HG02852 (cell line): ENCODE results near the gene MYO3A.
A peak's percentile ranks its signal among the peaks of the same experiment; 100 is the strongest.
"Not testable (repeated sequence)": the region's sequence is repeated elsewhere in the genome, so short reads cannot be mapped to it uniquely, and the experiment has no call there.

Experiments
- ATAC-seq: cut with Tn5 transposase; IDR thresholded peaks from one replicate; pipeline ENCODE4 v1.9.1; 2021; ENCODE audit warnings: mild to moderate bottlenecking, moderate library complexity; ENCODE audit not compliant: unreplicated experiment

MYO3A gene

DNA sequence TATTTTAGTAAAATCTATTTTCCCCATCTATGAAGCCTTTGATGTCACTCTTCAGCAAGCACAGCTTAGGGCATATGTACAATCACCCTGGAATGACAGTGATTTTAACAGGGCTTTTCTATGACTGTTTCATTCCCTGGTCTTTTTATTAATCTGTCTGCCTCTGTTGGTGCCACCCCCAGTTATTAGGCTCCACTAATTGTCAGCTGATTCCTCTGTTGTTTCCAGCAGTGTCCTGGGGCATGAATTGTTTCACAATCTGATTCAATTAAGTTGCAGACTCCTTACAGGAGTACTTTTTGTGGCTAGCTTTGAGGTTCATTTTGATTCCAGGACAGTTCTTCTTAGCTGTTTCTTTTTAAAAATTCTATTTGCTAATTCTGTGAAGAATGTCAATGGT lies 38.6 kb downstream of the MYO3A start:
- no peak for ATAC-seq

GRCh38 chr10:25974897-25975459 lies 40.9 kb downstream of the MYO3A start:
- ATAC-seq: no peak

DNA sequence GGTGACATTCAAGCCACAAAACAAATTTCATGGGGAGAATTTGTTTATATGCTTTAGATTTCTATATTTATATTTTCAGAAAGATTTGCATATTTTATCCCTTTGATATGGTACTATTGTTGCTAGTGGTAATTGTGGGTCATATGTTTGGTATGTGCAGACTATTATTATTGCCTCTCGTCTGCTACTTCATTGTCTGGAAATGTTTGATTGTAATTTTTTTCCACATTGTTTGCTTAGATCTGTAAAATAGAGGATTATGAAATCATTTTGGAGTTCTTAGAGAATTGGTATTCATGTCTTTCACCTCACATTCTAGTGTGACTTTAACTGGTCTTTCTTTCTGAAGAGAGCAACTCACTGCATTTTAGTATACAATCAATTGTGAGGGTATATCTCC lies 44.7 kb downstream of the MYO3A start:
- ATAC-seq: no peak

- ATAC-seq: no peak
These were observed 48.1 kb downstream of the MYO3A start for GRCh38 chr10:25982107-25982506.

- no peak for ATAC-seq
These were observed 54.6 kb downstream of the MYO3A start for GRCh38 chr10:25988583-25988982.

DNA sequence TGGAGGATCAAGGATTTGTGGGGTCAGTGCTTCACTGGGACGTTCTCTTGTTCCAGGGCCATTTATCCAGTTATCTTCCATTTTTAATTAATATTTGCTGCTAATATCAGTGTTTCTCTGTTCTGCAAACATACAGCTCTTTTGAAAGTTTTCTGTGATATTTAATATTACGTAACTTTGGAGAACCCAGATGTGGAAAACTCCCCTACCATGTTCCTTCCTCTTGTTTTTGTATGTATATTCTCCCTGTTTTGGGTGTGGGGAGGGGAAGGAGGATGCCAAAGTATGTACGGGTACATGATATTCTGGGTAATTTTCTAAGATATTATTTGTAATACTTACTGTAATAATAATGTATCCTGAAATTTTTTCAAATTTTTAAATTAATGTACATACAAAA lies 55.9 kb downstream of the MYO3A start:
- no peak for ATAC-seq

GRCh38 chr10:25999295-25999981 lies 65.4 kb downstream of the MYO3A start:
- no peak for ATAC-seq

DNA sequence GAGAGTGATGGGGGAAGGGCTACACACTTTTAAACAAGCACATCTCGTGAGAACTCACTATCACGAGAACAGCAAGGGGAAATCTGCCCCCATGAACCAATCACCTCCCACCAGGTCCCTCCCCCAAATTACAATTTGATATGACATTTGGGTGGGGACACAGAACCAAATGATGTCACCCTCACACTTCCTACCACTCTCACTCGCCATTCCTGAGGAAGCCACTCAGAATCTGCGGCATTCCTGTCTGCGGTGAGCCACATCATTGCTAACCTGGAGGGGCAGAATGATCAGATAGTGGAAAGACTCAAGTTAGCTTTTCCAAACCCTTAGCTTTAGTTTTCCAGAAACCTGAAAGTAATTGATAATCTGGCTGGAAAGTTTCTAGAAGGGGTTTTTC lies 66.9 kb downstream of the MYO3A start:
- no peak for ATAC-seq

- not testable (repeated sequence) for ATAC-seq
These were observed 68.4 kb downstream of the MYO3A start for GRCh38 chr10:26002466-26002865.

DNA sequence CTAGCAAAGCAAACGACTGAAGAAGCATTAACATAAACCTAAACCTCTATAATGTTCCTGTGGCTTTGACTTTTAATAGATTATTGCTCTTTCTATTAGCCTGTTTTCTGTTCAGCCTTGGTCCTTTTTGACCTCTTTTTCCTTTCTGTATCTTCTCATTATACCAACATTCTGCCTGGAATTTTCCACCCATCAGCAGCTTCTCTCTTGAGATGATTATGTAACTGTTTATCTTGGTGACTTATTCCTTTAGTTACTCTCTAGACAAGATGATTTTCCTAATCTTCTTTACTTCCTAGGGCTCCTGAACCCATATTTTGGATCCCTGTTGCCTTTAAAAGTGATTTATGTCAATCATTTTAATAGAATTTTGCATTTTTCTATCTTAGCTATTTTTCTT lies 81.1 kb downstream of the MYO3A start:
- no peak for ATAC-seq

DNA sequence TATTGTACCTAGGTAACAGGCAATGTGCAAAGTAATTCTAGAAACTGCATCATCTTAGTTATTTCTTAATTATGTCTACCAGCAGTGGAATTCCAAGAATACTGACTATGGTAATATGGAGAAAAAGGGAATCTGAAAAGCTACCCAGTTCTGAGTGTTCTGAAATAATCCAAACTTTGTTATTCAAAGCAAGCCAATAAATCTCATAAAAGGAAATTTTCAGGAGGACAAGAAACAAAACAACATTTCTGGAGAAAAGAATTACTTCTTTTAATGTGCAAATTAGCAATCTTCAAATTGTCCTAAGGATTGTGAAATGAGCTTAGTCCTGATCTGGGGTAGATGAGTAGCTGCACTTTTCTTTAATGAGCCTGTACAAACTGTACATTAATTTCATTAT lies 88.8 kb downstream of the MYO3A start:
- ATAC-seq: no peak

GRCh38 chr10:26024303-26024702 lies 90.3 kb downstream of the MYO3A start:
- no peak for ATAC-seq

GRCh38 chr10:26025523-26025922 lies 91.5 kb downstream of the MYO3A start:
- ATAC-seq: no peak

DNA sequence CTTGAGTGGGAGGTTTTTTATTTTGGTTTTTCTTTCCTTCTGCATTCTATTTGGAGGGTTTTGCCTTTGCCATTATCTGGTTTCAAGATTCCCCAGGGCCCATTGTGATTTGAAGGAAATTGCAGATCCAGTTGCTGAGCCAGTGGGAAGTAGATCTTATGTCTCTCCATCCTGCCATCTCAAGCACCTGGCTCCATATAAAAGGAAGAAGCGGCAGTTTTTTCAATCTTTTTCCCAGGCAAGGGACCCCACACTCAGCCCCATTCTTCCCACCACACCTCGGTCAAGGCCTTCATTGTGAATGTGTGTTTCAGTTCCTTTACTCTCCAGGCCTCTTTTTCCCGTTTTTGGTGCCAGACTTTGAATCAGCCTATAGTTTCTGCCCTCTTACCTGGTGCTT lies 95.8 kb downstream of the MYO3A start:
- ATAC-seq: no peak

DNA sequence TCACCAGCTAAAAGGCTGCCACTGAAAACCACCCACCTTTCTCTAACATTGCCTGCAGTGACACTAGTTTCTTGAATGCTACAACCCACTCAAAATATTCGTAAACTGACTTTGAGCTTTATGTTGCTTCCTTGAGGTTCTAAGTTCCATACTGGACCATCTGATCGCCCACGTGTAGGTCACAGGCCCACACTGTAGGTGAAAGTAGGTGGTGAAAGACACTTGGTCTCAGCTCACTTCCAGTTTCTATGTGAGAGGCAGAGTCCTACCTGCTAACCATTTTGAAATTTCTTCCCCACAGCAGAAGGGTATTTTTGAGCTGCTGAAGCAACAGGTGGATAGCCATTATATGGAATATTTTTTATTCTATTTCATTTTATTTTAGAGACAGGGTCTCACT lies 97.3 kb downstream of the MYO3A start:
- peak; percentile 87 for ATAC-seq

- ATAC-seq: no peak
These were observed 109.4 kb downstream of the MYO3A start for GRCh38 chr10:26043469-26043868.

- no peak for ATAC-seq
These were observed 110.2 kb downstream of the MYO3A start for GRCh38 chr10:26044141-26044749.

GRCh38 chr10:26046073-26046700 lies 112.2 kb downstream of the MYO3A start:
- ATAC-seq: no peak

DNA sequence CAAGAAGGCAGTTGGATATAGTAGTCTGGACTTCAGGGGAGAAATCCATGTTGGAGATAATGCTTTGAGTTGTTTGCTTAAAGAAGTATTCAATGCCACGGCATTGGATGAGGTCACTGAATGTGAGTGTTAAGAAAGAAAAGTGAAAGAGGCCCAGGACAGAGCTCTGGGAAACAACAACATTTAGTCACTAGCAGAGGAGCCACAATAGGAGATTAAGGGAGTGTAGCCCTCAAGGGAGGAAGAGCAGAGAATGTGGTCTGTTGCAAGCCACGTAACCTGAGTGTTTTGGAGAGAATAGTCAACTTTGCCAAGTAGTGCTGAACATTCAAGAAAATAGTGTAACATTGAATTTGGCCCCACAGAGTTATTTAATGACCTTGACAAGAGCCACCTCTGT lies 114.7 kb downstream of the MYO3A start:
- no peak for ATAC-seq

DNA sequence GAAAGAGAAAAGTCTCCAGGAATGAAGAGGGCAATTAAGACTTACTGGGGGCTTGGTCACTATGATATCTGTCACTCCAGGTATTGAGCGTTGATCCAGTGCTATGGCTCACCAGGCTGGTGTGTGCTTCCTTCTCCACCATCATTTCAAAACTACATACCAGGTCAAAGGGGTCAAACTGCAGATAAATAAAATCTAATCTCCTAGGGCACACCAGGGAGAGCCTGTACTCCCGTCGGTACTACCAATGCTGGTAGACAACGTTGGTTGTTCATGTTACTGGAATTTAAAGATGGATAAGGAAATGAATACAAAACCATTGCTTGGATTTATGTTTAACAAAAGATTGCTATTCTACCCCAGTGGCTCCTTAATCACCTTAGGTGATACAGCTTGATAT lies 118.3 kb downstream of the MYO3A start:
- no peak for ATAC-seq

GRCh38 chr10:26057466-26057865 lies 123.4 kb downstream of the MYO3A start:
- no peak for ATAC-seq

DNA sequence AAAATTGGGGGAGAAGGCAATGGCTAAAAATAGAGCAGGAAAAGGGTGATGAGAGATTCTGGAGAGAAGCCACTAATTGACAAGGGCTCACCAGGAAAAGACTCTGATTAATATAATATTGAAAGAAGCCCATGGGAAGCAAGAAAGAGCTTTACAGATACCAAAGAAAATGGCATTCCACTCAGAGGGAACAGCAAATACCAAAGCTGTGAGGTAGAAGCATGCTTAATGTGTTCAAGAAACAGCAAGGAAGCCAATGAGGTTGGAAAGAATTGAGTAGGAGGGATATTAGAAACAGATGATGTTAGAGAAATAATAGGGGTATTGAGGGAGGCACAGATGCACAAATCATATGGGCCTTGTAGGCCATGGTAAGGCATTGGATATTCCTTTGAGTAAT lies 130.1 kb downstream of the MYO3A start:
- ATAC-seq: no peak
